ENCODE measurements around the gene CES1. TPM values are rescaled to one million over a fixed set of nuclear protein-coding genes. Genes with fewer than 3 reads are reported as not detected.

CES1 gene
- total and polyA plus RNA-seq, 4 donors = 61.8 to 598 (median 166) TPM

- H3K4me1 ChIP-seq (ENCODE audit: control insufficient read depth in 5 of 5, insufficient read depth in 5 of 5, low read length in 5 of 5) = peaks cover 0 to 4% (median 0%) of the 10 kb centered on the region in 5 donors
- WGBS, 2 donors = 45 to 46% methylated on average over 11 of the region's 11 CpGs
Observed at GRCh38 chr16:55842369-55843104, 9.6 kb upstream of the CES1 start.

GRCh38 chr16:55839115-55839514 is 6.2 kb upstream of the CES1 start:
- Histone ChIP-seq H3K4me3 (no peak overlapping the region), H3K36me3 (ENCODE audit: control insufficient read depth in 4 of 4, insufficient read depth in 4 of 4, low read length in 4 of 4) (no peaks in the 10 kb centered on the region), H3K9me3 (ENCODE audit: control insufficient read depth in 4 of 4, insufficient read depth in 3 of 4, low read length in 3 of 4) (peaks cover 0 to 2% (median 0%) of the 10 kb centered on the region in 4 donors), H3K4me1 (ENCODE audit: control insufficient read depth in 5 of 5, insufficient read depth in 5 of 5, low read length in 5 of 5) (peaks cover 0 to 30% (median 11%) of the 10 kb centered on the region in 5 donors), H3K27me3 (ENCODE audit: control insufficient read depth in 3 of 3, insufficient read depth in 3 of 3, low read length in 2 of 3) (no peaks in the 10 kb centered on the region), H3K27ac (ENCODE audit: low read depth in 1 of 2, low read length in 1 of 2) (no peak overlapping the region), H3K9ac (ENCODE audit: insufficient read depth in 1 of 2, low read length in 2 of 2) (no peak overlapping the region)
- DNase-seq (no peak), ATAC-seq (ENCODE audit: insufficient read depth, low FRiP score) (no peak)
- 16 to 32% methylated on average over 2 of the region's 2 CpGs for WGBS, 2 donors
- TF ChIP-seq CTCF (IDR thresholded peaks at IDR 0.05; ENCODE audit: control extremely low read depth, extremely low read depth) = no peak

More at GRCh38 chr16:55842369-55843104, 9.6 kb upstream of the CES1 start:
- ATAC-seq (ENCODE audit: insufficient read depth, low FRiP score) = no peak
- H3K4me3 ChIP-seq = no peak overlapping the region
- peak; percentile 69 for TF ChIP-seq CTCF (IDR thresholded peaks at IDR 0.05; ENCODE audit: control extremely low read depth, extremely low read depth)
- peak; percentile 37 to 80 (median 79) for DNase-seq
- no peaks in the 10 kb centered on the region for H3K27me3 ChIP-seq (ENCODE audit: control insufficient read depth in 3 of 3, insufficient read depth in 3 of 3, low read length in 2 of 3)
- H3K27ac ChIP-seq (ENCODE audit: low read depth in 1 of 2, low read length in 1 of 2) = no peak overlapping the region
- no peaks in the 10 kb centered on the region for H3K36me3 ChIP-seq (ENCODE audit: control insufficient read depth in 4 of 4, insufficient read depth in 4 of 4, low read length in 4 of 4)
- no peak overlapping the region for H3K9ac ChIP-seq (ENCODE audit: insufficient read depth in 1 of 2, low read length in 2 of 2)
- peaks cover 0 to 2% (median 0%) of the 10 kb centered on the region in 4 donors for H3K9me3 ChIP-seq (ENCODE audit: control insufficient read depth in 4 of 4, insufficient read depth in 3 of 4, low read length in 3 of 4)

- no peaks in the 10 kb centered on the region for H3K36me3 ChIP-seq (ENCODE audit: control insufficient read depth in 4 of 4, insufficient read depth in 4 of 4, low read length in 4 of 4)
- no peaks in the 10 kb centered on the region for H3K27me3 ChIP-seq (ENCODE audit: control insufficient read depth in 3 of 3, insufficient read depth in 3 of 3, low read length in 2 of 3)
- no peak overlapping the region for H3K9ac ChIP-seq (ENCODE audit: insufficient read depth in 1 of 2, low read length in 2 of 2)
- H3K9me3 ChIP-seq (ENCODE audit: control insufficient read depth in 4 of 4, insufficient read depth in 3 of 4, low read length in 3 of 4) = peaks cover 0 to 2% (median 0%) of the 10 kb centered on the region in 4 donors
- no peak overlapping the region for H3K27ac ChIP-seq (ENCODE audit: low read depth in 1 of 2, low read length in 1 of 2)
- DNase-seq (peak in 2 of 3 donors; percentile 22 to 29), ATAC-seq (ENCODE audit: insufficient read depth, low FRiP score) (no peak)
- H3K4me1 ChIP-seq (ENCODE audit: control insufficient read depth in 5 of 5, insufficient read depth in 5 of 5, low read length in 5 of 5) = peaks cover 0 to 46% (median 11%) of the 10 kb centered on the region in 5 donors
- H3K4me3 ChIP-seq = no peak overlapping the region
- WGBS, 2 donors = 73 to 75% methylated on average over 3 to 4 of the region's 4 CpGs
- no peak for TF ChIP-seq CTCF (IDR thresholded peaks at IDR 0.05; ENCODE audit: control extremely low read depth, extremely low read depth)
Observed at GRCh38 chr16:55836158-55836611, 3.3 kb upstream of the CES1 start.

Data from lung (tissue), 12 donors.